Neutrophil (primary cell): ENCODE measurements around the gene FRY.

Experiments
- H3K27ac ChIP-seq: fragments of 200-600 bp; sonication (generic); 2 replicates; pipeline ENCODE4 v1.5.1; 2016; ENCODE audit warnings: mild to moderate bottlenecking, moderate library complexity
- H3K27me3 ChIP-seq: fragments of 200-600 bp; sonication (generic); 2 replicates; pipeline ENCODE4 v1.6.0; 2016; ENCODE audit warnings: mild to moderate bottlenecking
- H3K36me3 ChIP-seq: fragments of 200-600 bp; sonication (generic); 2 replicates; pipeline ENCODE4 v1.5.1; 2017
- H3K4me1 ChIP-seq, 2 experiments: fragments of 200-600 bp in 1 of 2; sonication (generic) in 1 of 2; 1 replicate in 1 of 2; 2 replicates in 1 of 2; pipeline versions ENCODE4 v1.5.1 to v1.6.1; 2013 to 2016; ENCODE audit warnings: low read depth in 1 of 2, low read length in 1 of 2, mild to moderate bottlenecking in 1 of 2, moderate library complexity in 1 of 2; ENCODE audit not compliant: control insufficient read depth in 1 of 2, insufficient read depth in 1 of 2
- H3K4me3 ChIP-seq, 2 experiments: fragments of 200-600 bp in 1 of 2; sonication (generic) in 1 of 2; 1 replicate in 1 of 2; 2 replicates in 1 of 2; pipeline ENCODE4 v1.5.1; 2013 to 2016; ENCODE audit warnings: low read depth in 1 of 2, low read length in 1 of 2, mild to moderate bottlenecking in 1 of 2, moderate library complexity in 1 of 2
- H3K9me3 ChIP-seq: fragments of 200-600 bp; sonication (generic); 2 replicates; pipeline ENCODE4 v1.5.1; 2016
- CTCF ChIP-seq: fragments of 200-600 bp; sonication (generic); IDR thresholded peaks from 2 replicates; pipeline ENCODE4 v1.5.1; 2016; ENCODE audit warnings: antibody characterized with exemption

FRY gene

GRCh38 chr13:32266130-32266529 is 234.6 kb downstream of the FRY start:
- Histone ChIP-seq H3K27ac (no peak overlapping the region), H3K4me1 (no peaks in the 10 kb centered on the region), H3K4me3 (no peak overlapping the region), H3K9me3 (no peaks in the 10 kb centered on the region), H3K36me3 (peaks cover 94% of the 10 kb centered on the region), H3K27me3 (no peaks in the 10 kb centered on the region)
- no peak for TF ChIP-seq CTCF

- Histone ChIP-seq H3K9me3 (no peaks in the 10 kb centered on the region), H3K27me3 (no peaks in the 10 kb centered on the region), H3K36me3 (peaks cover 94% of the 10 kb centered on the region), H3K27ac (no peak overlapping the region), H3K4me1 (no peaks in the 10 kb centered on the region), H3K4me3 (no peak overlapping the region)
- peak; percentile 56 for TF ChIP-seq CTCF
These were observed 236.4 kb downstream of the FRY start for GRCh38 chr13:32267836-32268439.

GRCh38 chr13:32272021-32272683 is 240.6 kb downstream of the FRY start:
- H3K27me3 ChIP-seq: no peaks in the 10 kb centered on the region
- H3K36me3 ChIP-seq: peaks cover 92% of the 10 kb centered on the region
- H3K4me3 ChIP-seq: no peak overlapping the region
- TF ChIP-seq CTCF: no peak
- no peaks in the 10 kb centered on the region for H3K4me1 ChIP-seq
- no peak overlapping the region for H3K27ac ChIP-seq
- no peaks in the 10 kb centered on the region for H3K9me3 ChIP-seq

GRCh38 chr13:32277839-32278238 is 246.3 kb downstream of the FRY start:
- no peaks in the 10 kb centered on the region for H3K4me1 ChIP-seq

GRCh38 chr13:32278426-32278825 is 246.9 kb downstream of the FRY start:
- Histone ChIP-seq H3K36me3 (peaks cover 99% of the 10 kb centered on the region), H3K9me3 (no peaks in the 10 kb centered on the region), H3K27me3 (no peaks in the 10 kb centered on the region), H3K4me3 (no peak overlapping the region), H3K27ac (no peak overlapping the region), H3K4me1 (no peaks in the 10 kb centered on the region)
- no peak for TF ChIP-seq CTCF

More at GRCh38 chr13:32277839-32278238, 246.3 kb downstream of the FRY start:
- Histone ChIP-seq H3K9me3 (no peaks in the 10 kb centered on the region), H3K36me3 (peaks cover 98% of the 10 kb centered on the region), H3K4me3 (no peak overlapping the region), H3K27me3 (no peaks in the 10 kb centered on the region), H3K27ac (no peak overlapping the region)
- TF ChIP-seq CTCF: no peak
